GDM1 (cell line): ENCODE measurements around the gene FREM1.

Experiments used
- DNase-seq: peaks from one replicate; lab custom pipeline; 2025; lab: John Stamatoyannopoulos, UW

FREM1 gene

GRCh38 chr9:14760060-14760459, 150.2 kb downstream of the FREM1 start:
- DNase-seq: no peak

- no peak for DNase-seq
These were observed 153.9 kb downstream of the FREM1 start for GRCh38 chr9:14756291-14756690.

GRCh38 chr9:14752871-14753270, 157.4 kb downstream of the FREM1 start:
- no peak for DNase-seq

- no peak for DNase-seq
These were observed 158.0 kb downstream of the FREM1 start for GRCh38 chr9:14752271-14752670.

- no peak for DNase-seq
These were observed 159.4 kb downstream of the FREM1 start for GRCh38 chr9:14750821-14751220.

GRCh38 chr9:14749741-14750211, 160.5 kb downstream of the FREM1 start:
- DNase-seq: no peak

- DNase-seq: no peak
These were observed 161.9 kb downstream of the FREM1 start for GRCh38 chr9:14748373-14748772.

GRCh38 chr9:14747111-14747510, 163.1 kb downstream of the FREM1 start:
- no peak for DNase-seq

GRCh38 chr9:14746626-14747025, 163.6 kb downstream of the FREM1 start:
- no peak for DNase-seq

- no peak for DNase-seq
These were observed 165.5 kb downstream of the FREM1 start for GRCh38 chr9:14744768-14745167.

GRCh38 chr9:14741369-14741768, 168.9 kb downstream of the FREM1 start:
- DNase-seq: no peak

- DNase-seq: no peak
These were observed 177.1 kb downstream of the FREM1 start for GRCh38 chr9:14733133-14733532.

GRCh38 chr9:14731294-14731981, 178.8 kb downstream of the FREM1 start:
- DNase-seq: no peak

GRCh38 chr9:14730461-14730898, 179.7 kb downstream of the FREM1 start:
- no peak for DNase-seq

- no peak for DNase-seq
These were observed 186.9 kb downstream of the FREM1 start for GRCh38 chr9:14723301-14723700.

- DNase-seq: no peak
These were observed 187.7 kb downstream of the FREM1 start, which contains the start of gene CER1 for GRCh38 chr9:14722391-14723035. CER1 (minus strand) TSS chr9:14722733; CDS start chr9:14722672, 61 bp downstream.

- no peak for DNase-seq
These were observed 190.9 kb downstream of the FREM1 start for GRCh38 chr9:14719231-14719923.

GRCh38 chr9:14715102-14715501, 195.1 kb downstream of the FREM1 start:
- no peak for DNase-seq

- no peak for DNase-seq
These were observed 197.0 kb downstream of the FREM1 start for GRCh38 chr9:14713187-14713767.

GRCh38 chr9:14710804-14711203, 199.4 kb downstream of the FREM1 start:
- no peak for DNase-seq

- DNase-seq: no peak
These were observed 203.6 kb downstream of the FREM1 start for GRCh38 chr9:14706530-14707140.

- DNase-seq: no peak
These were observed 205.1 kb downstream of the FREM1 start for GRCh38 chr9:14705079-14705478.
